Spleen (tissue), 11 donors: ENCODE results near the gene ACVRL1. TPM values are rescaled to one million over a fixed set of nuclear protein-coding genes. Genes with fewer than 3 reads are reported as not detected.

Experiments used
- DNase-seq: peaks from one replicate; pipeline ENCODE4 v3.0.0-alpha.2; 2020
- H3K27ac ChIP-seq, 8 donors: fragments of 200-600 bp; sonication (generic) in 7 of 8; 1 replicate in 4 of 8; 2 replicates in 4 of 8; pipeline versions ENCODE4 v1.5.0 to v1.8.0; 2016 to 2021; ENCODE audit warnings: inconsistent platforms in 4 of 8, mild to moderate bottlenecking in 4 of 8, moderate library complexity in 1 of 8
- H3K27me3 ChIP-seq, 7 donors: fragments of 200-600 bp; sonication (generic) in 6 of 7; replicated peaks in 1 of 7; 1 replicate in 4 of 7; 2 replicates in 3 of 7; pipeline versions ENCODE4 v1.5.0 to v1.8.0; 2016 to 2021; ENCODE audit warnings: inconsistent platforms in 3 of 7, mild to moderate bottlenecking in 1 of 7
- H3K36me3 ChIP-seq, 6 donors: fragments of 200-600 bp; sonication (generic) in 5 of 6; 1 replicate in 4 of 6; 2 replicates in 2 of 6; pipeline versions ENCODE4 v1.5.0 to v1.8.0; 2016 to 2021; ENCODE audit warnings: inconsistent platforms in 2 of 6
- H3K4me1 ChIP-seq, 6 donors: fragments of 200-600 bp; sonication (generic) in 5 of 6; 1 replicate in 3 of 6; 2 replicates in 3 of 6; pipeline versions ENCODE4 v1.5.0 to v1.8.0; 2016 to 2021; ENCODE audit warnings: inconsistent platforms in 3 of 6
- H3K4me3 ChIP-seq, 8 donors: fragments of 200-600 bp; sonication (generic) in 7 of 8; 1 replicate in 4 of 8; 2 replicates in 4 of 8; pipeline versions ENCODE4 v1.5.0 to v1.8.0; 2016 to 2021; ENCODE audit warnings: inconsistent platforms in 4 of 8, mild to moderate bottlenecking in 4 of 8, moderate library complexity in 2 of 8
- H3K9me3 ChIP-seq, 8 donors: fragments of 200-600 bp; sonication (generic) in 7 of 8; 1 replicate in 4 of 8; 2 replicates in 4 of 8; pipeline versions ENCODE4 v1.5.0 to v1.8.0; 2016 to 2021; ENCODE audit warnings: inconsistent platforms in 4 of 8
- POLR2A ChIP-seq, 3 donors: fragments of 450-650 bp; IDR thresholded peaks; one replicate each; pipeline ENCODE4 v1.5.1; 2017; ENCODE audit warnings: antibody characterized with exemption in 3 of 3, mild to moderate bottlenecking in 1 of 3
- POLR2AphosphoS5 ChIP-seq, 3 donors: sonication (generic); formaldehyde crosslinking; IDR thresholded peaks; one replicate each; pipeline ENCODE4 v1.5.1; 2017; ENCODE audit warnings: antibody characterized with exemption in 3 of 3
- WGBS, 5 donors: extraction: QIAGEN DNeasy Blood & Tissue Kit in 3 of 5; methylation state at CpG; one replicate each; pipeline versions ENCODE4 v1.1.5 to v1.1.7; 2013 to 2018; 5-methylcytosine and 5-hydroxymethylcytosine counted together
- intact Hi-C: fragments of 100-400 bp; cut with DNase I; formaldehyde crosslinking; loops from one replicate; pipeline ENCODE4 v1.15.0; 2023; ENCODE audit warnings: low total_unique reads
- polyA plus RNA-seq, 3 donors: library from polyadenylated mRNA; stranded (reverse); fragments of 200-250 nt; gene quantifications; one replicate each; pipeline ENCODE4 v1.2.1, GENCODE V29; 2013
- total RNA-seq, 7 donors: library from RNA; depleted of rRNA in 3 of 7; stranded (reverse); fragments of >200 nt in 3 of 7; fragmentation: NEBNext Ultra II Directional in 4 of 7; extraction: Animal tissue kit (Norgen Biotek cat#: 25700) in 4 of 7; gene quantifications; one replicate each; pipeline versions ENCODE4 v1.1.0 to v1.2.1, GENCODE V29; 2016 to 2021
- TF ChIP-seq, protein P1 (sequence below), 11 experiments: fragments of 200-600 bp in 7 of 11; fragments of 450-650 bp in 4 of 11; sonication (generic) in 4 of 11; IDR thresholded peaks in 8 of 11; conservative IDR thresholded peaks in 3 of 11; 1 replicate in 7 of 11; 2 replicates in 4 of 11; pipeline versions ENCODE4 v1.4.0 to v1.8.0; 2016 to 2021; ENCODE audit warnings: antibody characterized with exemption in 11 of 11, inconsistent platforms in 4 of 11, mild to moderate bottlenecking in 1 of 11
- donor health status: healthy with polysubstance abuse.
- donor health status: DM: no; HTN: no; CAD: no; lungs with moderate emphysema.
- donor health status: DM: no; HTN: no; CAD: no.
- donor health status: Bipolar disorder and iron deficiency.
- donor health status: healthy.
- donor health status: DM: no; HTN: no; CAD: no.
- donor health status: DM: yes; HTN: yes; CAD: no.

ACVRL1 gene
- total and polyA plus RNA-seq, 10 donors: 12.5 to 109 (median 89.1) TPM

DNA sequence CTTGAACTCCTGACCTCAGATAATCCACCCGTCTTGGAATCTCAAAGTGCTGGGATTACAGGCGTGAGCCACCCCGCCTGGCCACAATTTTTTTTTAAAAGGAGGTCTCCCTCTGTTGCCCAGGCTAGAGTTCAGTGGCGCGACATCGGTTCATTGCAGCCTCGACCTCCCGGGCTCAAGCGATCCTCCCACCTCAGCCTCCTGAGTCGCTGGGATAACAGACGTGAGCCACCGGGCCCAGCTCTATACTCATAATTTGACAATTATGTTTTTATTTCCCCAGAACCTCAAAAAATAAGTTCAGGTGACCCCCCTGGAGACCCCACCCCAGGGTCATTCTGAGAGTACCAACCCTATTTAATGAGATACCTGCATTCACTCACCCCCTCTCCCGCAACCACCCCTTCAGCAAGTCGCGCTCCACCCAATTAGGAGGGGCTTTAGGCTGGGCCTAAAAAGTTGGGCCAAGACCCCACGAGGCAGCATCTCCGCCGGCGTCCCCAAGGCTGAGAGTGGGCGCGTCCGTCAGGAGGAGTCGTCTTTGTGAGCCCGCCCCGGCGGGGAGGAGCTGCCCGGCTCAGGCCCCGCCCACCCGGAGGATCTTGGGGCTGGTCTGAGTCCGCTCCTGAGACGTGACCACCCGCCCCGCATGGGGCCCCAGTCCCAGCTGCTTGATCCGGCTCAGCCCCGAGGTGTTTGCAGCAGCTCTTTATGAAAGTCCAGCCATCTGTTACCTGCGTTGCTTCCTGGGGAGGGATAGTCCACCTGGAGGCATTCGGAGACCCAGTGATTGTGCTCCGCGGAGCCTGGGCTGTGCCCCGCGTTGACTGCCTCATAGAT is 19.6 kb upstream of the ACVRL1 start, which contains the start of gene ANKRD33:
Gene ANKRD33 (plus strand): TSS at position 628 of the 840 bp plus-strand sequence. CDS start 84 bp downstream, at position 712.
- Histone ChIP-seq H3K9me3 (peaks cover 0 to 4% (median 0%) of the 10 kb centered on the region in 8 donors), H3K27ac (no peak within 1 kb of the TSS), H3K4me1 (peaks cover 3 to 35% (median 25%) of the 10 kb centered on the region in 6 donors), H3K4me3 (no peak within 1 kb of the TSS), H3K27me3 (no peaks in the 10 kb centered on the region), H3K36me3 (no peaks in the 10 kb centered on the region)
- intact Hi-C loops: no loop called here
- DNase-seq: peak; percentile 83
- 58 to 68% (median 61%) methylated on average over 36 to 41 of the region's 41 CpGs for WGBS, 5 donors
- no peak for TF ChIP-seq POLR2AphosphoS5 (IDR thresholded peaks at IDR 0.05)
- TF ChIP-seq, protein P1, sequence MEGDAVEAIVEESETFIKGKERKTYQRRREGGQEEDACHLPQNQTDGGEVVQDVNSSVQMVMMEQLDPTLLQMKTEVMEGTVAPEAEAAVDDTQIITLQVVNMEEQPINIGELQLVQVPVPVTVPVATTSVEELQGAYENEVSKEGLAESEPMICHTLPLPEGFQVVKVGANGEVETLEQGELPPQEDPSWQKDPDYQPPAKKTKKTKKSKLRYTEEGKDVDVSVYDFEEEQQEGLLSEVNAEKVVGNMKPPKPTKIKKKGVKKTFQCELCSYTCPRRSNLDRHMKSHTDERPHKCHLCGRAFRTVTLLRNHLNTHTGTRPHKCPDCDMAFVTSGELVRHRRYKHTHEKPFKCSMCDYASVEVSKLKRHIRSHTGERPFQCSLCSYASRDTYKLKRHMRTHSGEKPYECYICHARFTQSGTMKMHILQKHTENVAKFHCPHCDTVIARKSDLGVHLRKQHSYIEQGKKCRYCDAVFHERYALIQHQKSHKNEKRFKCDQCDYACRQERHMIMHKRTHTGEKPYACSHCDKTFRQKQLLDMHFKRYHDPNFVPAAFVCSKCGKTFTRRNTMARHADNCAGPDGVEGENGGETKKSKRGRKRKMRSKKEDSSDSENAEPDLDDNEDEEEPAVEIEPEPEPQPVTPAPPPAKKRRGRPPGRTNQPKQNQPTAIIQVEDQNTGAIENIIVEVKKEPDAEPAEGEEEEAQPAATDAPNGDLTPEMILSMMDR (IDR thresholded peaks at IDR 0.05 in 8 of 11, conservative IDR thresholded peaks at IDR 0.05 in 3 of 11): no peak
- no peak for TF ChIP-seq POLR2A (IDR thresholded peaks at IDR 0.05)

DNA sequence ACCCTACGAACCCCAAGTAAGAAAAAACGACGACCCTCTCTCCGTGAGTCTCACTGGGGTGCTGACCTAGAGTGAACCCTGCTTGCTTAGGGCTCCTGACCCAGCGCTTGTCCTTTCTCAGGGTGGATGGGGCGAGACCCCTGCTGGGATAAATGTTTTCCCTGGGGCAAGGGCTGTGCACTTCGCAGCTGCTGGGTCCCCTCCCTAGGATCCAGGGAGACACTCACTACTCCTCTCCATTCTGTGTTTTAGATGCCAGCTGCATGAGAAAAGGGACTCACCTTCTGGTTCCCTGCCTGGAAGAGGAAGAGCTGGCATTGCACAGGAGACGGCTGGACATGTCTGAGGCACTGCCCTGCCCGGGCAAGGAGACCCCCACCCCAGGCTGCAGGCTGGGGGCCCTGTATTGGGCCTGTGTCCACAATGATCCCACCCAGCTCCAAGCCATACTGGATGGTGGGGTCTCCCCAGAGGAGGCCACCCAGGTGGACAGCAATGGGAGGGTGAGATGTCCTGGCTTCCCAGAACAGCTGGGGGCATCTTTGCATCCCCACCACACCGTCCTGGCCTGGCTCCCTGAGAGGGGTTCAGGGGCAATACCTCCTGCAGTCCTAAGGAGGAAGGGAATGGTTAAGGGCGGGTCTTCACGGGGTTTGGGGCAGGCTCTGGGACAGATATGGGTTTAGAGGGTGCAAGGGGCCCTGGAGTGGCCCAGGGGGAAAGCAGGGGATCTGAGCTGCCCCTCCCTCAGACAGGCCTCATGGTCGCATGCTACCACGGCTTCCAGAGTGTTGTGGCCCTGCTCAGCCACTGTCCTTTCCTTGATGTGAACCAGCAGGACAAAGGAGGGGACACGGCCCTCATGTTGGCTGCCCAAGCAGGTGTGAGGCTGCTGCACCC is 18.7 kb upstream of the ACVRL1 start:
- DNase-seq: no peak
- Histone ChIP-seq H3K36me3 (no peaks in the 10 kb centered on the region), H3K27me3 (no peaks in the 10 kb centered on the region), H3K4me1 (peaks cover 3 to 35% (median 25%) of the 10 kb centered on the region in 6 donors), H3K4me3 (no peak overlapping the region), H3K27ac (no peak overlapping the region), H3K9me3 (peaks cover 0 to 4% (median 0%) of the 10 kb centered on the region in 8 donors)
- intact Hi-C loops: no loop called here
- WGBS, 5 donors: 71 to 84% (median 79%) methylated on average over 13 to 15 of the region's 15 CpGs
- TF ChIP-seq, protein P1 (IDR thresholded peaks at IDR 0.05 in 8 of 11, conservative IDR thresholded peaks at IDR 0.05 in 3 of 11): no peak
- TF ChIP-seq POLR2A (IDR thresholded peaks at IDR 0.05) (no peak), POLR2AphosphoS5 (IDR thresholded peaks at IDR 0.05) (no peak)

DNA sequence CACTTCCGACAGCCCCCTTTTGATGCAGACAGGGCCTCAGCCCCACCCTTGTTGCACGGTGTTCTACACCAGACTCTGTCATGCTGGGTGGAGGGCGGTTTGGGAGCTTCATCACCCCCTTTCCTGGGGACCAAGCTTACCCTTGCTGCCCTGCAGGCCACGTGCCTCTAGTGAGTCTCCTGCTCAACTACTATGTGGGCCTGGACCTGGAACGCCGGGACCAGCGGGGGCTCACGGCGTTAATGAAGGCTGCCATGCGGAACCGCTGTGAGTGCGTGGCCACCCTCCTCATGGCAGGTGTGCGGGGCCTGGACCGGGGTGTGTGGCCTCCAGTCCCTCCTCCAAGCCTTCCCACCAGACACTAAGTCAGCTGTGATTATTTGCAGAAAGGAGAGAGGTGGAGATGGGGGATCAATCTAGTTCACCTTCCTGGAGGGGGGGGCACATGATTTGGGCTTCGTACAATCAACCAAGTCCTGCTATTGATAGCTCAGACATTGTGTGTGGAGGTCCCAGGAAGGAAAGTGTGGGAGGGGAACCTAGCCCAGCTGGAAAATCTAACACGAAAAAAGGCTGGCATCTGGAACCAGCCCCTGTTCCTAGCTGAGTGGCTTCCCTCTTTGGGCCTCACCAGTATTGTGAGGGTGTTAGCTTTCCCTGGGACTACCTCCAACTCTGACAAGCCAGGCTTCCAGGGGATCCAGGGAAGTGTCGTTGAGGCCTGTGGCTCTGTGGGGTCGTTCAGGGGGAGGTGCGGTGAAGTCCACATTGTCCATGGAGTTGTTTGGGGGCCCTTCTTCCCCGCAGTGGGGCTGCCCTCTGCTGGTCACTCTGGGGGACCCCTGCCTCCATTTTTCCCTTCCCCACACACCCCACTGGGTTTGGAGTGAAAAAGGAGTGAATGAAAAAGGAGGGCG is 17.8 kb upstream of the ACVRL1 start:
- Histone ChIP-seq H3K4me1 (peaks cover 3 to 36% (median 26%) of the 10 kb centered on the region in 6 donors), H3K4me3 (no peak overlapping the region), H3K36me3 (no peaks in the 10 kb centered on the region), H3K27ac (no peak overlapping the region), H3K27me3 (no peaks in the 10 kb centered on the region), H3K9me3 (peaks cover 0 to 4% (median 0%) of the 10 kb centered on the region in 8 donors)
- 84 to 87% (median 86%) methylated on average over 12 to 21 of the region's 21 CpGs for WGBS, 5 donors
- TF ChIP-seq, protein P1 (IDR thresholded peaks at IDR 0.05 in 8 of 11, conservative IDR thresholded peaks at IDR 0.05 in 3 of 11): peak in 1 of 11 experiments; percentile 8
- no peak for TF ChIP-seq POLR2A (IDR thresholded peaks at IDR 0.05)
- DNase-seq: no peak
- intact Hi-C loops: no loop called here
